GM12875 (cell line): ENCODE measurements around the gene RASGEF1B.

ENCODE experiments used
- H3K4me3 ChIP-seq: one replicate; pipeline ENCODE4 v1.5.1; 2011; ENCODE audit warnings: low read depth, low read length, control low read depth
- TF ChIP-seq, protein P1 (sequence below): IDR thresholded peaks from 2 replicates; pipeline ENCODE4 v1.5.1; 2011; ENCODE audit warnings: low read depth, mild to moderate bottlenecking, control low read depth, inconsistent platforms, low read length, moderate library complexity, borderline replicate concordance; ENCODE audit not compliant: insufficient read depth

Gene RASGEF1B

GRCh38 chr4:81378386-81378785 lies 93.3 kb downstream of the RASGEF1B start:
- no peak overlapping the region for H3K4me3 ChIP-seq
- TF ChIP-seq, protein P1, sequence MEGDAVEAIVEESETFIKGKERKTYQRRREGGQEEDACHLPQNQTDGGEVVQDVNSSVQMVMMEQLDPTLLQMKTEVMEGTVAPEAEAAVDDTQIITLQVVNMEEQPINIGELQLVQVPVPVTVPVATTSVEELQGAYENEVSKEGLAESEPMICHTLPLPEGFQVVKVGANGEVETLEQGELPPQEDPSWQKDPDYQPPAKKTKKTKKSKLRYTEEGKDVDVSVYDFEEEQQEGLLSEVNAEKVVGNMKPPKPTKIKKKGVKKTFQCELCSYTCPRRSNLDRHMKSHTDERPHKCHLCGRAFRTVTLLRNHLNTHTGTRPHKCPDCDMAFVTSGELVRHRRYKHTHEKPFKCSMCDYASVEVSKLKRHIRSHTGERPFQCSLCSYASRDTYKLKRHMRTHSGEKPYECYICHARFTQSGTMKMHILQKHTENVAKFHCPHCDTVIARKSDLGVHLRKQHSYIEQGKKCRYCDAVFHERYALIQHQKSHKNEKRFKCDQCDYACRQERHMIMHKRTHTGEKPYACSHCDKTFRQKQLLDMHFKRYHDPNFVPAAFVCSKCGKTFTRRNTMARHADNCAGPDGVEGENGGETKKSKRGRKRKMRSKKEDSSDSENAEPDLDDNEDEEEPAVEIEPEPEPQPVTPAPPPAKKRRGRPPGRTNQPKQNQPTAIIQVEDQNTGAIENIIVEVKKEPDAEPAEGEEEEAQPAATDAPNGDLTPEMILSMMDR = no peak

- TF ChIP-seq, protein P1 = no peak
- H3K4me3 ChIP-seq = no peak overlapping the region
Observed at GRCh38 chr4:81377191-81377590, 94.5 kb downstream of the RASGEF1B start.

DNA sequence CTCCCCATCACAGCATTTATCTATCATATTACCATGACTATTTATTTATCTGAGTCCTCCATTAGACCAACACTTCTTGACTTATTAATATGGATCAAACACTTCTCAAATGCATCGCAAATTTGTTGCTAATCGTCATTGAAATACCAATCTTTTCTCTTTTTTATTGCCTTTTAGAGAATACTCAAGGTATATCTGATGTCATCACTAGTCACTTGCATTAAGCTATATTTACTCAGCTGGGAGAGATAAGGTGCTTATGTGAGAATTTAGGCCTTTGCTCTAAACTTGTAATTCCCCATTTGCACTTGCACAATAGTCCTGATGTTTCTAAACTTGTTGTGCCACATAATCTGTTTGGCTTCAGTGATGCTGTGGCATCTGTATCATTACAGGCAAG lies 95.0 kb downstream of the RASGEF1B start:
- H3K4me3 ChIP-seq = no peak overlapping the region
- TF ChIP-seq, protein P1 = no peak
